Muscle of leg (tissue), 11 donors: Measurements from ENCODE around the gene FOSB. TPM values are rescaled to one million over a fixed set of nuclear protein-coding genes. Genes with fewer than 3 reads are reported as not detected.
A peak's percentile ranks its signal among the peaks of the same experiment; 100 is the strongest.
"Not testable (repeated sequence)": the region's sequence is repeated elsewhere in the genome, so short reads cannot be mapped to it uniquely, and the experiment has no call there.

Experiments used
- DNase-seq: peaks from one replicate; pipeline ENCODE4 v3.0.0; 2013
- H3K27ac ChIP-seq: one replicate; pipeline ENCODE4 v1.5.1; 2013; ENCODE audit warnings: mild to moderate bottlenecking, low read length, control low read depth
- H3K27me3 ChIP-seq: one replicate; pipeline ENCODE4 v1.6.1; 2013; ENCODE audit warnings: low read length; ENCODE audit not compliant: control insufficient read depth, insufficient read depth
- H3K36me3 ChIP-seq: one replicate; pipeline ENCODE4 v1.6.1; 2013; ENCODE audit warnings: low read length; ENCODE audit not compliant: control insufficient read depth, insufficient read depth
- H3K4me1 ChIP-seq: one replicate; pipeline ENCODE4 v1.6.1; 2013; ENCODE audit warnings: low read length; ENCODE audit not compliant: control insufficient read depth, insufficient read depth
- H3K4me3 ChIP-seq: one replicate; pipeline ENCODE4 v1.5.1; 2013; ENCODE audit warnings: low read length, control low read depth
- H3K9me3 ChIP-seq: replicated peaks from 2 replicates; pipeline ENCODE4 v1.6.1; 2013; ENCODE audit warnings: low read depth, low read length; ENCODE audit not compliant: control insufficient read depth
- WGBS: methylation state at CpG from one replicate; pipeline ENCODE4 v1.1.5; 2013; ENCODE audit warnings: missing lambda C conversion rate; ENCODE audit not compliant: insufficient coverage; 5-methylcytosine and 5-hydroxymethylcytosine counted together
- polyA plus RNA-seq, 8 donors: library from polyadenylated mRNA; unstranded; fragments of 120-200 nt; gene quantifications; one replicate each; pipeline versions ENCODE4 v1.2.1 to v1.2.3, GENCODE V29; 2013; ENCODE audit warnings: inconsistent platforms in 1 of 8, low replicate concordance in 1 of 8; ENCODE audit not compliant: insufficient read length in 8 of 8, insufficient read depth in 1 of 8
- total RNA-seq: library from RNA; stranded (reverse); fragments of 120-200 nt; gene quantifications from one replicate; pipeline ENCODE4 v1.2.4, GENCODE V29; 2013

FOSB gene
- total and polyA plus RNA-seq, 9 donors, result 16.7 to 194 (median 54.9) TPM

- Histone ChIP-seq H3K27ac (peak overlapping the region; percentile 90), H3K27me3 (no peaks in the 10 kb centered on the region), H3K4me3 (peak overlapping the region; percentile 99), H3K36me3 (peaks cover 3% of the 10 kb centered on the region), H3K4me1 (peaks cover 34% of the 10 kb centered on the region), H3K9me3 (no peaks in the 10 kb centered on the region)
- WGBS, result 2% methylated on average over 8 of the region's 28 CpGs
- peak; percentile 72 for DNase-seq
These were observed 41.3 kb downstream of the FOSB start for GRCh38 chr19:45508861-45509691.

GRCh38 chr19:45509692-45510015 is 41.9 kb downstream of the FOSB start:
- Histone ChIP-seq H3K27me3 (no peaks in the 10 kb centered on the region), H3K27ac (peak overlapping the region; percentile 90), H3K4me1 (peaks cover 40% of the 10 kb centered on the region), H3K9me3 (no peaks in the 10 kb centered on the region), H3K4me3 (peak overlapping the region; percentile 99), H3K36me3 (peaks cover 3% of the 10 kb centered on the region)
- no peak for DNase-seq
- no CpG with 5 or more reads among the region's 3 CpGs for WGBS

GRCh38 chr19:45510352-45510751 is 42.6 kb downstream of the FOSB start:
- 80% methylated on average over 1 of the region's 11 CpGs for WGBS
- DNase-seq, H3K9me3 ChIP-seq, H3K4me3 ChIP-seq, H3K27ac ChIP-seq, H3K27me3 ChIP-seq, H3K36me3 ChIP-seq: not testable (repeated sequence)
- peaks cover 46% of the 10 kb centered on the region for H3K4me1 ChIP-seq

- Histone ChIP-seq H3K4me1 (peaks cover 48% of the 10 kb centered on the region), H3K4me3 (no peak overlapping the region), H3K9me3 (no peaks in the 10 kb centered on the region), H3K27ac (no peak overlapping the region), H3K36me3 (peaks cover 6% of the 10 kb centered on the region), H3K27me3 (no peaks in the 10 kb centered on the region)
- DNase-seq, result no peak
- WGBS, result 94% methylated on average over 3 of the region's 5 CpGs
These were observed 43.3 kb downstream of the FOSB start for GRCh38 chr19:45511074-45511473.

GRCh38 chr19:45512881-45513483 is 45.2 kb downstream of the FOSB start:
- Histone ChIP-seq H3K4me1 (peaks cover 43% of the 10 kb centered on the region), H3K4me3 (no peak overlapping the region), H3K27me3 (no peaks in the 10 kb centered on the region), H3K36me3 (peaks cover 12% of the 10 kb centered on the region), H3K27ac (no peak overlapping the region), H3K9me3 (no peaks in the 10 kb centered on the region)
- WGBS, result 76% methylated on average over 3 of the region's 6 CpGs
- DNase-seq, result no peak

- Histone ChIP-seq H3K4me1 (peaks cover 30% of the 10 kb centered on the region), H3K27ac (peak overlapping the region; percentile 20), H3K27me3 (no peaks in the 10 kb centered on the region), H3K9me3 (no peaks in the 10 kb centered on the region), H3K4me3 (no peak overlapping the region), H3K36me3 (peaks cover 20% of the 10 kb centered on the region)
- peak; percentile 16 for DNase-seq
- 79% methylated on average over 3 of the region's 13 CpGs for WGBS
These were observed 46.7 kb downstream of the FOSB start for GRCh38 chr19:45514376-45515051.

- H3K9me3 ChIP-seq, result no peaks in the 10 kb centered on the region
- peak overlapping the region; percentile 20 for H3K27ac ChIP-seq
- peaks cover 26% of the 10 kb centered on the region for H3K4me1 ChIP-seq
- no peak overlapping the region for H3K4me3 ChIP-seq
- DNase-seq, result peak; percentile 77
- 83% methylated on average over 8 of the region's 10 CpGs for WGBS
- peaks cover 22% of the 10 kb centered on the region for H3K36me3 ChIP-seq
- no peaks in the 10 kb centered on the region for H3K27me3 ChIP-seq
These were observed 47.4 kb downstream of the FOSB start for GRCh38 chr19:45515081-45515624.

- H3K36me3 ChIP-seq, result peaks cover 27% of the 10 kb centered on the region
- no peaks in the 10 kb centered on the region for H3K9me3 ChIP-seq
- DNase-seq, result peak; percentile 8
- 59% methylated on average over 3 of the region's 9 CpGs for WGBS
- no peak overlapping the region for H3K27ac ChIP-seq
- peaks cover 26% of the 10 kb centered on the region for H3K4me1 ChIP-seq
- H3K27me3 ChIP-seq, result no peaks in the 10 kb centered on the region
- no peak overlapping the region for H3K4me3 ChIP-seq
These were observed 48.1 kb downstream of the FOSB start for GRCh38 chr19:45515807-45516401.

GRCh38 chr19:45517238-45517637 is 49.4 kb downstream of the FOSB start:
- Histone ChIP-seq H3K4me1 (peaks cover 26% of the 10 kb centered on the region), H3K27ac (no peak overlapping the region), H3K27me3 (no peaks in the 10 kb centered on the region), H3K36me3 (peaks cover 36% of the 10 kb centered on the region), H3K9me3 (no peaks in the 10 kb centered on the region), H3K4me3 (no peak overlapping the region)
- DNase-seq, result no peak
- 67% methylated on average over 6 of the region's 7 CpGs for WGBS
